ENCODE data around the gene HMGB4.

The HMGB4 gene, protein sequence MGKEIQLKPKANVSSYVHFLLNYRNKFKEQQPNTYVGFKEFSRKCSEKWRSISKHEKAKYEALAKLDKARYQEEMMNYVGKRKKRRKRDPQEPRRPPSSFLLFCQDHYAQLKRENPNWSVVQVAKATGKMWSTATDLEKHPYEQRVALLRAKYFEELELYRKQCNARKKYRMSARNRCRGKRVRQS

GRCh38 chr1:33863779-33864178 lies at the start of gene HMGB4:
Gene HMGB4, plus strand, starts transcription at chr1:33864079. Its CDS starts 113 bp downstream, at chr1:33864192.
- DNase-seq (ENCODE audit: low spot score) = no peak

GRCh38 chr1:33814166-33814565 lies 49.7 kb upstream of the HMGB4 start:
- DNase-seq (ENCODE audit: low spot score) = no peak

DNA sequence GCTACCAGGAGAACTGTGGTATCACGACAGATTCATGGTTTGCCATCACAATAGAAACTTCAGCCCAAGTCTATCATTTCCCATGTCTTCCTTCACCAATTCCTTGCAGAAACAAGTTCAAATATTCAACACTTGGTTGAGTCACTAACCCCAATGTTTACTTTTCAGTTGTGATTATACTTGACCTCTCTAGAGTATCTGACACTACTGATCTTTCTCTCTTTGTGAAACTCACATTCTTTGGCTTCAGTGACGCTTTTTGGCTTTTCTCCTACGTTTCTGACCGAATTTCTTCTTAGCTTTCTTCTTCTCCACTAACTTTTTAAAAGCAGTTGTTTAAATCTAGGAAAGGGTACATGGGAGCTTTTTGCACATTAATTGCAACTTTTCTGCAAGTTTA lies 48.8 kb upstream of the HMGB4 start:
- no peak for DNase-seq (ENCODE audit: low spot score)

GRCh38 chr1:33818071-33818470 lies 45.8 kb upstream of the HMGB4 start:
- DNase-seq (ENCODE audit: low spot score) = peak; percentile 8

- peak; percentile 21 for DNase-seq (ENCODE audit: low spot score)
Observed at GRCh38 chr1:33819290-33819912, 44.5 kb upstream of the HMGB4 start.

- peak; percentile 3 for DNase-seq (ENCODE audit: low spot score)
Observed at GRCh38 chr1:33819913-33820311, 44.0 kb upstream of the HMGB4 start.

DNA sequence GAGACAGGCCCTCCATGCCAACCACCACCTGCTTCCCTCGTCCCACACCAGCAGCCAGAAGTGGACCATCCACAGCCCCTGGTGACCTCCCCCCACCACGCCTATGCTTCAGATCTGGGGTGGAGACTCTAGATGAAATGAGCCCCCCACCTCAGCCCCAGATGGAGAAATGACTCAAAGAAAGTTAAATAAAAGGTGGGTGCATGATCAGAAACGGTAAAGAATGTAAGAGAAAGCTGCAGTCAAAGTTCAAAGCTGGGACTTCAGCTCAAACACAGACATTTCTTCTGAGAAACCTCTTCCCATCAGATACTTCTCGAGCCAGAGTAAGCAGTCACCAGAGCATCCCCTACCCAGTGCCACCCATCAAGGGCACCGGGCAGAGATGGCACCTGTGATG lies 43.1 kb upstream of the HMGB4 start:
- DNase-seq (ENCODE audit: low spot score) = peak; percentile 37

DNA sequence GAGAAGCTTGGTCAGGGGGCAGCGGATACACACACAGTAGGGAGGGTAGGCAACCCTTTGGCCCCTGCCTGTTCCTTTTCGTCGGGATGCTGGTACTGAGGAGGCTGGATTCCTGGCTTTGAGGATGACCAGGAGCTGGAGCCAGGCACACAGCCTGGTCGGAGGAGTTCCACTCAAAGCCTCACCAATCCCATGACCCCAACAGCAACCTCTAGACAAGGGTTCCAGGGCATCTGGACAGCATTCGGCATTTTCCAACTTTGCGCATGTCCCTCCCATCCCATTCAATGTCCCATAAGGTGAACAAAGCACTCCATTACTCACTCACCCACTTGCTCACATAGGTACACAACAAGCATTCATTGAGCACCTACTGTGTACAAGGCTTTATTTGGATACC lies 42.6 kb upstream of the HMGB4 start:
- DNase-seq (ENCODE audit: low spot score) = peak; percentile 12

DNA sequence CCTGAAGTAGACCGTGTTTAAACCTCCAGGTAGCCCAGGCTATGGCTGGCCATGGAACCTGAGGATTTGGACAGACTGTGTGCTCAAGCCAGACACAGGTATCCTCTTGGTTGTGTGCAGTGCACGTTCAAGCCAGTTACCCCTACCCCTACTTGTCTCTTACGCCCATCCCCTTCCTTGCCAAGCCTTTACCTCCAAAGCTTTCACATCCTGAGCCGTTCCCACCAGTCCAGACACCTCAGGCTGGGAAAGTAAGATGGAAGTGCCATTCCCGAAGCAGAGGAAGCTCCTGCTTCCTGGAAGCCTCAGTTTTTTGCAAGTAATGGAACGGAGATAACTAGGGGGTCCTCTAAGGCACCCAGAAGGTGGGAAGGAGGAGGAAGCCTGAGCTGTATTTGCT lies 41.5 kb upstream of the HMGB4 start:
- DNase-seq (ENCODE audit: low spot score) = no peak

DNA sequence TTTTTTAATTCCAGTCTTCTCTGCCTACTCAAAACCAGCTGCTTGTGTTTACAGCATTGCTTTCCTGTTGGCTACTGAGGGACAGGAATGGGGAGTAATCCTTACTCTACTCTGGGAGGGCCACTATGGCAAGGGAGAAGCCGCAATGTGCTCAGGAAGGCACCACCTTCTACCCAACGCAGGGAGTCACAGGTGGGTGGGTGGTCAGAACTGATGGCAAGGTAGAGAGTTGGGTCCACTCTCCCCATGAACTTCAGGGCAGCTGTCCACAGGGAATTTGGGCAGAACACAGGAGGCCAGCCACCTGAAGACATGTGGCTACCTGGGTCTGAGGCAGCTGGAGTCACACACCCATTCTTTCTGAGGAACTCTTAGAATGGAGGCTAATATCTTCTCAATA lies 40.5 kb upstream of the HMGB4 start:
- peak; percentile 11 for DNase-seq (ENCODE audit: low spot score)

- no peak for DNase-seq (ENCODE audit: low spot score)
Observed at GRCh38 chr1:33823830-33824229, 40.0 kb upstream of the HMGB4 start.

DNA sequence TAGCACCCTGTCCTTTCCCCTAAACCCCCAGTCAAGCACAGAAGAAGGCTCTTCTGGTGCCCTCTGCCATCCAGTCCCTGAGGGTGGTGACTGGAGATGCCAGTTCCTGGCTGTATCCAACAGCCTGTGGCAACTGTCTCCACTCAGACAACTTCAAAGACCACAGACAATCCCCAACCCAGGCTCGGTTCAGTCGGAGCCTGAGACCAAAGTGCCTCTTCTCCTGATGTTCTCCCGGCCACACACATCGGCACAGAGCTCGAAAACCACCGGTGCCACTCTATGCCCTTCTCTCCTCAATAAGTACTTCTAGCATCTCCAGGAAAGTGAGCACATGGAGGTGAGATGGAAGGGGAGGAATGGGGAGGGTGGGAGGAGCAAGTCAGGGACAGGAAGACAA lies 39.6 kb upstream of the HMGB4 start:
- DNase-seq (ENCODE audit: low spot score) = peak; percentile 21

GRCh38 chr1:33824971-33825370 lies 38.9 kb upstream of the HMGB4 start:
- DNase-seq (ENCODE audit: low spot score) = peak; percentile 17

- no peak for DNase-seq (ENCODE audit: low spot score)
Observed at GRCh38 chr1:33825506-33825905, 38.4 kb upstream of the HMGB4 start.

DNA sequence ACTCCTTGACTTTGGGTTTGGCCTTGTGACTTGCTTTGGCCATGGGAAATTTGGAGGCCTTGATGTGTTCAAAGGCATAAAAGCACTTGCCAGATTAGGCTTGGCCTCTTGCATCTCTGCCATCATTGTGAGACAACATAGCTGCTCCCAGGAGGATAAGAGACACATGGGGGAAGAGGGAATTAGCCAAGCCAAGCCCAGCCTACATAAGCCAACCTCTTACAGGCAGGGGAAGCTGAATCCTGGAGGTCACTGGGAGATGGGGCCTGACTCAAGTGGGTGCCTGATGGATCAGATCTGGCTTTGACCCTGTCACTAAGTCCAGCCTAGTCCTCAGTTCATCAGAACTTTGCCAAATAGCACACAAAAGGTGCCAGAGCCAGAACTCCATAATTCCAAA lies 37.6 kb upstream of the HMGB4 start:
- DNase-seq (ENCODE audit: low spot score) = no peak

DNA sequence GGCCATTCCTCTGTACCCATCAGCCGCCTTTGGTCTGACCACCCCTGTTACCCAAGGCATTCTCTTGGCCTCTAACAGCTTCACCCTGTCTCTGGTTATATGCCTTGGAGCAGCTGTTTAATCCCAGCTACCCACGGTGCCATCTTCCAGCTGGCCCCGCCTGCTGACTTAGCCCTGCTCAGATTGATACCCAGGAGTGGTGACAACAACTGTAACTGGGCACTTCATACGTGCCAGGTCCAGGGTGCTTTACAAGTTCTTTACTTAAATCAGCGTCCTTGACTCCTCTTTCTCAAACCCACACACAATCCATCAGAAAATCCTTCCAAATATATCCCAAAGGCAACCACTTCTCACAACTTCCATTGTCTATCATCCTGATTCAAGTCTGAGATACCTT lies 37.2 kb upstream of the HMGB4 start:
- DNase-seq (ENCODE audit: low spot score) = peak; percentile 18

- no peak for DNase-seq (ENCODE audit: low spot score)
Observed at GRCh38 chr1:33828059-33828458, 35.8 kb upstream of the HMGB4 start.

- no peak for DNase-seq (ENCODE audit: low spot score)
Observed at GRCh38 chr1:33828654-33829053, 35.2 kb upstream of the HMGB4 start.

DNA sequence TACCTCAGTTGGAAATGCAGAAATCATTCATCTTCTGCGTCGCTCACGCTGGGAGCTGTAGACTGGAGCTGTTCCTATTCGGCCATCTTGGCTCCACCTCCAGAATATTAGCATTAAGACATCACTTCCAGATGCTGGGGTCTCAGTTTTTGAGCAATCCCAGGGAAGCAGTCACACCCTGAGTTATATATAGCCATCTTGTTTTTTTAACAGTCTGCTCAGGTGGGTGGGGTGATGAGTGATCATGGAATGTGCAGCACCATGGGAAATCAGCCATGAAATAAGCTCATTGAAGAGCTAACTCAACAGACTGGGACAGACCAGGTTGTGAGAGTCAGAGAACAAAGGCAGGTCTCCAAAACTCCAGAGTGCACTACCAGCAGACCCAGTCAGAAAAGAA lies 27.0 kb upstream of the HMGB4 start:
- no peak for DNase-seq (ENCODE audit: low spot score)

- no peak for DNase-seq (ENCODE audit: low spot score)
Observed at GRCh38 chr1:33837635-33838034, 26.2 kb upstream of the HMGB4 start.

GRCh38 chr1:33841494-33841893 lies 22.4 kb upstream of the HMGB4 start:
- no peak for DNase-seq (ENCODE audit: low spot score)

DNA sequence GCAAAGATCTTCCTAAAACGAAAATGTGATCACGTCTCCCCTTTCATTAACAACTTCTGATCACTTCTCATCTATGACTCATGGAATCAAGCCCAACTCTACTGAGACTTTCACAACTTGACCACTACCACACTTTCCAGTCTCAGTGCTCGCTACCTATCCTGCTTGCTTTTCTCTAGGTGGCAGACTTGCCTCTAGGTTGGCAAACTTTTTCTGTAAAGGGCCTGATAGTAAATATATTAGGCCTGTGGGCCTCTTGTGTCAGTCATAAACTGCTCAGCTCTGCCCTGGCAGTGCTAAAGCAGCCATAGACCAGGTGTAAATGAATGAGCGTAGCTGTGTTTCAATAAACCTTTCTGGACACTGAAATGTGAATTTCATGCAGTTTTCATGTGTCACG lies 21.5 kb upstream of the HMGB4 start:
- DNase-seq (ENCODE audit: low spot score) = no peak

DNA sequence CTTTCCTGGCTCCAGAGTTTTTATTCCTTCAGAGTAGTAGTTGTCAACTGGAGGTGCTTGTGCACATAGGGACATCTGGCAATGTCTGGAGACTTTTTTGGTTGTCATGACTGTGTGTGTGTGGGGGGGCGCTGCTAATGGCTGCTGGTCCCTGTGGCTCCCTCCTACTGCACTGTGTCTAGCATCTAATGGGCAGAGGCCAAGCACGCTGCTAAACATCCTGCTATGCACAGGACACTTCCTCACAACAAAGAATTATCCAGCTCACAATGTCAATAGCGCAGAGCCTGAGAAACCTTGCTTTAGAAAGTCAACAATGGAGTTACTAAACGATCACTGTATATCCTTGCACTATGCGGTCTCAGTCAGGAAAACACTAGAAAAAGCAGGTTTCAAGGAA lies 19.7 kb upstream of the HMGB4 start:
- DNase-seq (ENCODE audit: low spot score) = no peak

DNA sequence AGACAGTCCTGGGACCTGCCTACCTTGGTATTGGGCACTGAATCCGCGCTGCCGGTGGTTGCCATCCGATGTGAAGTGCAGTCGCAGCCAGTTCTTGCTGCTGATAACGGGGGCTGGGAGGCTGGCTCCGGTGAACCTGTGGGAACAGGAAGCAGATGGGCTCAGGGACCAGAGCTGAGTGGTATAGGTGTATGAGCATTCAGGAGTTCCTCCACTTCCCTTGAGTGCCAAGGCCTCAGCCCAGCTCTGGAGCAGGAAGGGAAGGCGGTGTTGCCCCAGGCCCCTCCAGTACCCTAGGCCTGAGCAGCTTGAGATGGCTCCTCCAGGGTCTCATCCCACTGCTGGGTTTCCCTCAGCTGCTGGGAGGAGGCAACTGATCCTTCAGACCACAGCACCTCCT lies 17.0 kb upstream of the HMGB4 start:
- no peak for DNase-seq (ENCODE audit: low spot score)
